ENCODE results near the gene CPNE8.

CPNE8 gene

GRCh38 chr12:38912116-38912515 is 6.7 kb upstream of the CPNE8 start:
- TF ChIP-seq, protein P1, sequence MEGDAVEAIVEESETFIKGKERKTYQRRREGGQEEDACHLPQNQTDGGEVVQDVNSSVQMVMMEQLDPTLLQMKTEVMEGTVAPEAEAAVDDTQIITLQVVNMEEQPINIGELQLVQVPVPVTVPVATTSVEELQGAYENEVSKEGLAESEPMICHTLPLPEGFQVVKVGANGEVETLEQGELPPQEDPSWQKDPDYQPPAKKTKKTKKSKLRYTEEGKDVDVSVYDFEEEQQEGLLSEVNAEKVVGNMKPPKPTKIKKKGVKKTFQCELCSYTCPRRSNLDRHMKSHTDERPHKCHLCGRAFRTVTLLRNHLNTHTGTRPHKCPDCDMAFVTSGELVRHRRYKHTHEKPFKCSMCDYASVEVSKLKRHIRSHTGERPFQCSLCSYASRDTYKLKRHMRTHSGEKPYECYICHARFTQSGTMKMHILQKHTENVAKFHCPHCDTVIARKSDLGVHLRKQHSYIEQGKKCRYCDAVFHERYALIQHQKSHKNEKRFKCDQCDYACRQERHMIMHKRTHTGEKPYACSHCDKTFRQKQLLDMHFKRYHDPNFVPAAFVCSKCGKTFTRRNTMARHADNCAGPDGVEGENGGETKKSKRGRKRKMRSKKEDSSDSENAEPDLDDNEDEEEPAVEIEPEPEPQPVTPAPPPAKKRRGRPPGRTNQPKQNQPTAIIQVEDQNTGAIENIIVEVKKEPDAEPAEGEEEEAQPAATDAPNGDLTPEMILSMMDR (IDR thresholded peaks at IDR 0.05; ENCODE audit: low read depth, low read length, missing control alignments): no peak
- DNase-seq (ENCODE audit: low read depth): no peak
- H3K4me3 ChIP-seq (ENCODE audit: low read depth, low read length): no peak overlapping the region

DNA sequence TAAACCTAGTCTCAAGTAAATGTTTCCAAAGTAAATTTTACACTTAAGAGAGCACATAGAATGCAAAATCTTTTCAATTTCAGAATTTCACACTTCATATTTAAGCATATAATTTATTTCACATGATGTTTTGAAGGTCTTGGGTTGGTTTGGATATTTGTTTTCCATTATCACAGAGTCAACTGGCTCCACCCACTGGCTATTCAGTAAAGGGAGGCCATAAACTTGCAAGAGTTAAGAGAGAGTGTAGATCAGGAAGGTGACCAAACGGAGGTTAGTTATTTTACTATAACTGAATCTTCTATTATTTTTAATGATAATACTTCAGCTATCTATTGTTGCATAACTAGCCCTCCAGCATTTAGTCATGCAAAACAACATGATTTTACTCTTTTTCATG is 6.2 kb upstream of the CPNE8 start:
- TF ChIP-seq, protein P1 (IDR thresholded peaks at IDR 0.05; ENCODE audit: low read depth, low read length, missing control alignments): no peak
- no peak overlapping the region for H3K4me3 ChIP-seq (ENCODE audit: low read depth, low read length)
- no peak for DNase-seq (ENCODE audit: low read depth)

DNA sequence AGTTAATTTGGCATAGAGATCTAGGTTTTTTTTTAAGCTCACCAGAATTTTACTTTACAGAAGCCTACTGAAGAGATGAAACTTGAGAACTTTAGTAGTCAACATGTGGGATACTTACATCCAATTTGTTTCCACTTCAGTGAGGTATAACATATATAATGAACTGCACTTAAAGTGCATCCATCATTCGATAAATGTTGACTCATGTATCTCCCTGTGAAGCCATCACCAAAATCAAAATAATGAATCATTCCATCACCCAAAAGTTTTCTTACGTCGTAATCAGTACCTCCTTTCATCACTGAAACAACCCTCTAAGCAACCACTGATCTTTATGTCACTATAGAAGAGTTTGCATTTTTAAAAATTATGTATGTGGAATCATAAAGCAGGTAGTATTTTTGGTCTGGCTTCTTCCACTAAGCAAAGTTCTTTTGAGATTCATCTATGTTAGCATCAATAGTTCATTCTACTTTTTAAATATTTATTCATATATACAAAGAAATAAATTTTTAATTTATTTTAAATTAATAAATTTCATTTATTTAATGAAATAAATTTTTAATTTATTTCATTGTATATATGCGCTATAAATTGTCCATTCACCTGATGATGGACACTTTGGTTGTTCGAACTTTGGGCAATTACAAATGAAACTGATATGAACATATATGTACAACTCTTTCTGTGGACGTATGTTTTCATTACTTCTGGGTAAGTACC is 2.0 kb upstream of the CPNE8 start:
- H3K4me3 ChIP-seq (ENCODE audit: low read depth, low read length): peak overlapping the region; percentile 39; the same call in 1 of the 2 replicates
- TF ChIP-seq, protein P1 (IDR thresholded peaks at IDR 0.05; ENCODE audit: low read depth, low read length, missing control alignments): no peak
- no peak for DNase-seq (ENCODE audit: low read depth)

DNA sequence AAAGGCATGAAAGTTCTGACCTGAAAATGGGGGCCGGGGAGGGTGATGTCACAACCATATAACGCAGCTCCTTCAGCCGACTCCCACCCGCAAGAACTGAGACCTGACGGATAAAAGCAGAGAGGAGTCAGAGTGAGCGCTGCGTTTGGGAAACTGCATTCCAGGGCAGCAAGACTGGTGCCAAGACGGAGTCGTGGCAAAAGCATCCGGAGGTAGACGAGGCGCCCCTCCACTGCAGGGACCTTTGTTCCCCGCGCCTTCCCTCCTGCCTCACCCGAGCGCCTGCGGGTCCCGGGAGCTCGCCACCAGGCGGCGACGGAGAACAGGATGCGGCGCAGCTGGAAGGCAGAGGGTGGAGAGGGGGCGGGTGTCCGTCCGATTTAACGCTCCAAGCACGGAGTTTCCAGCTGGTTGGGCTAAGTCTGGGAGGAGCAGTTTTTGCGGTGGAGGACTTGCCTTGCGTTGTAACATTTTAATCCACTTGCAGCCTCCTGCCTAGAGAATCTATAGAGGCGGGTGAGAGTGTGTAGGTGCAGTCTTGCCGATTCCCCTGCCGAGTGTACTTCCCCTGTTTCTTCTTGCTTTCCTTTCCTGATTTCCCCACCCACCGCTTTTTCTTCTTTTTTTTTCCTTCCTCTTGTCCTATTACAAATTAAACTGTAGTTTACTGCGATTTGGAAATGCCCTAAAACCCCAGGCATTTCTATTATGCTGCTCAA is 1.2 kb upstream of the CPNE8 start:
- peak; percentile 18 for DNase-seq (ENCODE audit: low read depth)
- TF ChIP-seq, protein P1 (IDR thresholded peaks at IDR 0.05; ENCODE audit: low read depth, low read length, missing control alignments): peak; percentile 69
- peak overlapping the region; percentile 39 for H3K4me3 ChIP-seq (ENCODE audit: low read depth, low read length)

DNA sequence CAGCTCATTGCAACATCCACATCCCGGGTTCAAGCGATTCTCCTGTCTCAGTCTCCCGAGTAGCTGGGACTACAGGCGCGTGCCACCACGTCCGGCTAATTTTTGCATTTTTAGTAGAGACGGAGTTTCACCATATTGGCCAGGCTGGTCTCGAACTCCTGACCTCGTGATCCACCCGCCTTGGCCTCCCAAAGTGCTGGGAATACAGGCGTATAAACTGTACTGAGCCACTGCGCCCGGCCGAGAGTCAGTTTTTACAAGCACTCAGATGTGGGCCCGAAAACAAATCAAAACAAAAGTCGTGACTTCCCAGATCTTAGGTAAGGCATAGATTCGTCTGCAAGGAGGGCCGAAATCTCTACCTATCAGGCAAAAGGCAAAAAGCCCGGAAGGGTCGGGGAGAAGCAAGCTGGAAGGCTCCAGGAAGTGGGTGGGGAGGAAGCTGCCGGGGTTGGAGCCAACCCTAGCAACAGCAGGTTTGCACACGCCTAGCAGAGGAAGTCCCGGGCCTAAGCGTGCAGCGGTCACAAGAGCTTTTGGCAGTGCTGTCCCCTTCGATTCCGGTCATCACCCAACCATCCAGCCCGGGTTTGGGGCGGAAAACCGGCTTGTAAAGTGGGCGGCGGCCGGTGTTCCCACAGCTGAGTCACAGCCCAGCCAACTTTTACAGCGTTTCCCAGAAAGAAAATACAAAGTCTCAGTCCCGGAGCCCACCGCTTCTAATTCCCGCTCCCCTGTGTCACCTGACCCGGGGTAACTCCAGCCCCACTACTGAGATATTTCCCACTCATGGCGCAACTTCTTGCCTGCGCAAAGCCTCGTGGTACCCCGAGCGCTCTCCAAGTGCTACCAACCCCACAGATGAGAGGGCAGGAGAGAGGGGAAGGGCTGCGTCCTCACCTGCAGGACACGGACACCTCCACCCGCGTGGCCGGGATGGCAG is 583 bp downstream of the CPNE8 start:
- TF ChIP-seq, protein P1 (IDR thresholded peaks at IDR 0.05; ENCODE audit: low read depth, low read length, missing control alignments): no peak
- DNase-seq (ENCODE audit: low read depth): no peak
- peak overlapping the region; percentile 39 for H3K4me3 ChIP-seq (ENCODE audit: low read depth, low read length)

- no peak overlapping the region for H3K4me3 ChIP-seq (ENCODE audit: low read depth, low read length)
- DNase-seq (ENCODE audit: low read depth): no peak
- TF ChIP-seq, protein P1 (IDR thresholded peaks at IDR 0.05; ENCODE audit: low read depth, low read length, missing control alignments): no peak
Measured at GRCh38 chr12:38903596-38903995, 1.8 kb downstream of the CPNE8 start.
